IPS-20b (cell line): Measurements from ENCODE around the gene SLC34A1.

ENCODE experiments used
- H3K27ac ChIP-seq: one replicate; pipeline ENCODE4 v1.5.1; 2013; ENCODE audit warnings: low read length
- H3K27me3 ChIP-seq: 2 replicates; pipeline ENCODE4 v1.6.1; 2013; ENCODE audit warnings: mild to moderate bottlenecking, low read length, inconsistent platforms; ENCODE audit not compliant: insufficient read depth
- H3K36me3 ChIP-seq: 2 replicates; pipeline ENCODE4 v1.6.1; 2013; ENCODE audit warnings: low read depth, mild to moderate bottlenecking, inconsistent platforms, low read length, moderate library complexity; ENCODE audit not compliant: insufficient read depth
- H3K4me1 ChIP-seq: 2 replicates; pipeline ENCODE4 v1.6.1; 2013; ENCODE audit warnings: mild to moderate bottlenecking, control low read depth, inconsistent platforms, low read length, moderate library complexity; ENCODE audit not compliant: insufficient read depth
- H3K4me3 ChIP-seq: 2 replicates; pipeline ENCODE4 v1.5.1; 2013; ENCODE audit warnings: mild to moderate bottlenecking, low read length, inconsistent platforms
- H3K9ac ChIP-seq: 2 replicates; pipeline ENCODE4 v1.6.1; 2013; ENCODE audit warnings: low read depth, mild to moderate bottlenecking, inconsistent platforms, low read length, moderate library complexity
- H3K9me3 ChIP-seq: 2 replicates; pipeline ENCODE4 v1.6.1; 2013; ENCODE audit warnings: mild to moderate bottlenecking, low read depth, low read length, inconsistent platforms; ENCODE audit not compliant: insufficient read depth

Gene SLC34A1

GRCh38 chr5:177442066-177442826, 58.0 kb downstream of the SLC34A1 start:
- peaks cover 5% of the 10 kb centered on the region; the same call in 1 of the 2 replicates for H3K4me1 ChIP-seq
- no peak overlapping the region for H3K4me3 ChIP-seq
- H3K9ac ChIP-seq: no peak overlapping the region
- H3K9me3 ChIP-seq: no peaks in the 10 kb centered on the region
- peaks cover 24% of the 10 kb centered on the region for H3K27me3 ChIP-seq
- peaks cover 14% of the 10 kb centered on the region for H3K36me3 ChIP-seq
- no peak overlapping the region for H3K27ac ChIP-seq

- peaks cover 9% of the 10 kb centered on the region; the same call in 1 of the 2 replicates for H3K4me1 ChIP-seq
Measured at GRCh38 chr5:177443144-177443983, 59.1 kb downstream of the SLC34A1 start.

GRCh38 chr5:177444106-177445051, 60.1 kb downstream of the SLC34A1 start:
- peaks cover 11% of the 10 kb centered on the region; the same call in 1 of the 2 replicates for H3K4me1 ChIP-seq
- no peak overlapping the region for H3K4me3 ChIP-seq
- no peak overlapping the region for H3K9ac ChIP-seq
- H3K27ac ChIP-seq: no peak overlapping the region
- no peaks in the 10 kb centered on the region for H3K9me3 ChIP-seq
- peaks cover 40% of the 10 kb centered on the region for H3K27me3 ChIP-seq
- H3K36me3 ChIP-seq: no peaks in the 10 kb centered on the region

More at GRCh38 chr5:177443144-177443983, 59.1 kb downstream of the SLC34A1 start:
- Histone ChIP-seq H3K27me3 (peaks cover 33% of the 10 kb centered on the region), H3K4me3 (no peak overlapping the region), H3K9me3 (no peaks in the 10 kb centered on the region), H3K27ac (no peak overlapping the region), H3K36me3 (peaks cover 6% of the 10 kb centered on the region; the same call in 1 of the 2 replicates), H3K9ac (no peak overlapping the region)

- no peak overlapping the region for H3K27ac ChIP-seq
- no peaks in the 10 kb centered on the region for H3K36me3 ChIP-seq
- peaks cover 6% of the 10 kb centered on the region; the same call in 1 of the 2 replicates for H3K4me1 ChIP-seq
- peak overlapping the region; percentile 74; the same call in 1 of the 2 replicates for H3K9ac ChIP-seq
- H3K27me3 ChIP-seq: peaks cover 45% of the 10 kb centered on the region
- no peaks in the 10 kb centered on the region for H3K9me3 ChIP-seq
- H3K4me3 ChIP-seq: peak overlapping the region; percentile 67; the same call in 1 of the 2 replicates
Measured at GRCh38 chr5:177445052-177445916, 61.0 kb downstream of the SLC34A1 start.

GRCh38 chr5:177445917-177446199, 61.6 kb downstream of the SLC34A1 start:
- no peaks in the 10 kb centered on the region for H3K9me3 ChIP-seq
- no peak overlapping the region for H3K27ac ChIP-seq
- H3K4me1 ChIP-seq: peaks cover 6% of the 10 kb centered on the region; the same call in 1 of the 2 replicates
- no peaks in the 10 kb centered on the region for H3K36me3 ChIP-seq
- H3K27me3 ChIP-seq: peaks cover 45% of the 10 kb centered on the region
- peak overlapping the region; percentile 67 for H3K4me3 ChIP-seq
- peak overlapping the region; percentile 74; the same call in 1 of the 2 replicates for H3K9ac ChIP-seq

GRCh38 chr5:177446200-177447065, 62.2 kb downstream of the SLC34A1 start, which contains the start of gene PRR7:
Gene PRR7, plus strand, starts transcription at chr5:177446814. Its CDS starts 8,254 bp downstream, at chr5:177455068.
- no peak within 1 kb of the TSS for H3K27ac ChIP-seq
- no peaks in the 10 kb centered on the region for H3K36me3 ChIP-seq
- peak within 1 kb of the TSS; percentile 67 for H3K4me3 ChIP-seq
- no peaks in the 10 kb centered on the region for H3K9me3 ChIP-seq
- peaks cover 6% of the 10 kb centered on the region; the same call in 1 of the 2 replicates for H3K4me1 ChIP-seq
- peaks cover 45% of the 10 kb centered on the region for H3K27me3 ChIP-seq
- H3K9ac ChIP-seq: peak within 1 kb of the TSS; percentile 74

GRCh38 chr5:177447066-177447610, 62.9 kb downstream of the SLC34A1 start:
- Histone ChIP-seq H3K9me3 (no peaks in the 10 kb centered on the region), H3K27me3 (peaks cover 45% of the 10 kb centered on the region), H3K4me1 (peaks cover 6% of the 10 kb centered on the region; the same call in 1 of the 2 replicates), H3K27ac (no peak overlapping the region), H3K4me3 (peak overlapping the region; percentile 67; the same call in 1 of the 2 replicates), H3K9ac (peak overlapping the region; percentile 65; the same call in 1 of the 2 replicates), H3K36me3 (no peaks in the 10 kb centered on the region)

- Histone ChIP-seq H3K9ac (peak overlapping the region; percentile 65; the same call in 1 of the 2 replicates), H3K27me3 (peaks cover 45% of the 10 kb centered on the region), H3K9me3 (no peaks in the 10 kb centered on the region), H3K27ac (no peak overlapping the region), H3K4me3 (peak overlapping the region; percentile 63), H3K4me1 (peaks cover 6% of the 10 kb centered on the region; the same call in 1 of the 2 replicates), H3K36me3 (no peaks in the 10 kb centered on the region)
Measured at GRCh38 chr5:177447611-177448243, 63.5 kb downstream of the SLC34A1 start.
